Endothelial cell of umbilical vein (primary cell): ENCODE results near the gene SLC44A3. TPM values are rescaled to one million over a fixed set of nuclear protein-coding genes. Genes with fewer than 3 reads are reported as not detected.

Experiments
- BruUV-seq: library from RNA; stranded (reverse); fragments of 400-500 nt; replicated peaks from 2 replicates; lab custom pipeline; 2021; lab: Mats Ljungman, UMichigan
- CTCF ChIA-PET: fragments of 300-600, 350-600 bp; sonication (Branson Sonifier 250); formaldehyde crosslinking; loops from one replicate; lab custom pipeline; 2021; ENCODE audit warnings: antibody characterized with exemption, inconsistent platforms; lab: Charles Lee
- POLR2A ChIA-PET: fragments of 300-600, 350-600 bp; sonication (Branson Sonifier 250); formaldehyde crosslinking; loops from one replicate; lab custom pipeline; 2021; ENCODE audit warnings: antibody characterized with exemption, inconsistent platforms; lab: Charles Lee
- DNase-seq: peaks from one replicate; pipeline ENCODE4 v3.0.0-alpha.2; 2011; ENCODE audit warnings: low read depth, low spot score
- FAIRE-seq: peaks from 2 replicates; lab custom pipeline; 2011; peaks lifted over from hg19 to GRCh38; lab: Jason Lieb, UNC
- H2AFZ ChIP-seq: 2 replicates; pipeline ENCODE4 v1.6.0; 2012; ENCODE audit warnings: low read depth, low read length, control low read depth, inconsistent platforms
- H3K27ac ChIP-seq: 2 replicates; pipeline ENCODE4 v1.5.1; 2011; ENCODE audit warnings: low read depth, mild to moderate bottlenecking, control low read depth, low read length, moderate library complexity; ENCODE audit not compliant: insufficient read depth
- H3K27me3 ChIP-seq, 2 experiments: 2 replicates each; pipeline versions ENCODE4 v1.6.0 to v1.6.1; 2011; ENCODE audit warnings: low read length in 2 of 2, mixed read lengths in 1 of 2; ENCODE audit not compliant: control insufficient read depth in 2 of 2, insufficient read depth in 2 of 2
- H3K36me3 ChIP-seq, 2 experiments: 2 replicates in 1 of 2; 3 replicates in 1 of 2; pipeline ENCODE4 v1.5.1; 2011; ENCODE audit warnings: low read length in 2 of 2, mild to moderate bottlenecking in 1 of 2, moderate library complexity in 1 of 2; ENCODE audit not compliant: control insufficient read depth in 2 of 2, insufficient read depth in 2 of 2; ENCODE audit errors: extremely low read depth in 1 of 2
- H3K4me1 ChIP-seq: 3 replicates; pipeline ENCODE4 v1.5.1; 2011; ENCODE audit warnings: mild to moderate bottlenecking, low read length; ENCODE audit not compliant: control insufficient read depth, insufficient read depth; ENCODE audit errors: extremely low read depth
- H3K4me2 ChIP-seq: 2 replicates; pipeline ENCODE4 v1.6.1; 2011; ENCODE audit warnings: low read length, control low read depth, mixed read lengths; ENCODE audit not compliant: insufficient read depth
- H3K4me3 ChIP-seq, 3 experiments: fragments of 200-600 bp in 1 of 3; sonication (generic), shearing (Covaris generic) in 1 of 3; replicated peaks in 1 of 3; 2 replicates each; pipeline ENCODE4 v1.5.1; 2011 to 2016; ENCODE audit warnings: control low read depth in 3 of 3, low read length in 3 of 3, mild to moderate bottlenecking in 2 of 3, inconsistent platforms in 1 of 3, low read depth in 1 of 3, moderate library complexity in 1 of 3; ENCODE audit not compliant: insufficient read depth in 1 of 3
- H3K79me2 ChIP-seq: 2 replicates; pipeline ENCODE4 v1.6.0; 2012; ENCODE audit warnings: low read length, inconsistent platforms; ENCODE audit not compliant: control insufficient read depth, insufficient read depth
- H3K9ac ChIP-seq: replicated peaks from 2 replicates; pipeline ENCODE3; 2011; ENCODE audit warnings: low read length, control low read depth; ENCODE audit not compliant: insufficient read depth; ENCODE audit errors: extremely low read depth
- H3K9me1 ChIP-seq: replicated peaks from 3 replicates; pipeline ENCODE4 v1.6.0; 2011; ENCODE audit warnings: mild to moderate bottlenecking, low read length; ENCODE audit not compliant: control insufficient read depth, insufficient read depth; ENCODE audit errors: extremely low read depth
- H3K9me3 ChIP-seq: replicated peaks from 2 replicates; pipeline ENCODE4 v1.5.1; 2012; ENCODE audit warnings: low read length, inconsistent platforms; ENCODE audit not compliant: control insufficient read depth, insufficient read depth
- H4K20me1 ChIP-seq: replicated peaks from 2 replicates; pipeline ENCODE3; 2011; ENCODE audit warnings: mild to moderate bottlenecking, low read length; ENCODE audit not compliant: control insufficient read depth, insufficient read depth; ENCODE audit errors: extremely low read depth
- EZH2 ChIP-seq: IDR thresholded peaks from 2 replicates; pipeline ENCODE4 v1.6.1; 2012; ENCODE audit warnings: borderline replicate concordance, low read depth, mild to moderate bottlenecking, moderate library complexity, low read length, inconsistent platforms; ENCODE audit not compliant: severe bottlenecking
- FOS ChIP-seq: IDR thresholded peaks from 2 replicates; pipeline ENCODE4 v1.6.1; 2011; ENCODE audit warnings: mild to moderate bottlenecking, low read length, moderate library complexity, borderline replicate concordance; ENCODE audit not compliant: insufficient read depth
- JUN ChIP-seq: IDR thresholded peaks from 2 replicates; pipeline ENCODE4 v1.6.1; 2011; ENCODE audit warnings: borderline replicate concordance, low read depth; ENCODE audit not compliant: insufficient read length, insufficient read depth
- MYC ChIP-seq: IDR thresholded peaks from one replicate; pipeline ENCODE4 v1.6.1; 2011; ENCODE audit warnings: mild to moderate bottlenecking, low read depth, low read length
- POLR2A ChIP-seq: IDR thresholded peaks from 2 replicates; pipeline ENCODE4 v1.6.1; 2012; ENCODE audit warnings: low read depth, mild to moderate bottlenecking, control low read depth, low read length
- POLR2AphosphoS5 ChIP-seq: IDR thresholded peaks from 2 replicates; pipeline ENCODE4 v1.6.1; 2012; ENCODE audit warnings: low read depth, mild to moderate bottlenecking, control low read depth, low read length, moderate library complexity; ENCODE audit not compliant: insufficient read depth
- dilution Hi-C: fragments of 300-500 bp; cut with MboI; formaldehyde crosslinking; loops from one replicate; pipeline ENCODE4 v1.15.0; 2019; ENCODE audit warnings: low sequenced_read_pairs; ENCODE audit not compliant: extremely low pct_ligation_motif_present
- intact Hi-C: fragments of 100-400 bp; cut with micrococcal nuclease; formaldehyde crosslinking; loops from one replicate; pipeline ENCODE4 v1.10.0; 2022
- polyA plus RNA-seq, 4 experiments: library from polyadenylated mRNA; depleted of rRNA in 3 of 4; stranded (reverse) in 3 of 4; unstranded in 1 of 4; fragments of >200 nt; gene quantifications; 2 replicates each; pipeline versions ENCODE4 v1.2.1 to v1.2.3, GENCODE V29; 2011 to 2012; ENCODE audit warnings: missing spikeins in 1 of 4
- total RNA-seq: library from RNA; stranded (reverse); gene quantifications from 2 replicates; pipeline ENCODE4 v1.2.3, GENCODE V29; 2021
- TF ChIP-seq, protein P1 (sequence below), 2 donors: IDR thresholded peaks; 1 replicate in 1 of 2; 2 replicates in 1 of 2; pipeline ENCODE4 v1.5.1; 2011; ENCODE audit warnings: low read length in 2 of 2, mild to moderate bottlenecking in 2 of 2, moderate library complexity in 2 of 2, control low read depth in 1 of 2, inconsistent platforms in 1 of 2, low read depth in 1 of 2; ENCODE audit not compliant: insufficient read depth in 1 of 2; ENCODE audit errors: extremely low read depth in 1 of 2
- TF ChIP-seq, protein P2 (sequence below): IDR thresholded peaks from 2 replicates; pipeline ENCODE4 v1.6.1; 2011; ENCODE audit not compliant: insufficient read depth, insufficient read length

SLC44A3 gene
- total and polyA plus RNA-seq, 2 donors (not counting 3 experiments of a cell fraction or from before 2014, with no cell fraction given), result 0.29 to 0.42 TPM

DNA sequence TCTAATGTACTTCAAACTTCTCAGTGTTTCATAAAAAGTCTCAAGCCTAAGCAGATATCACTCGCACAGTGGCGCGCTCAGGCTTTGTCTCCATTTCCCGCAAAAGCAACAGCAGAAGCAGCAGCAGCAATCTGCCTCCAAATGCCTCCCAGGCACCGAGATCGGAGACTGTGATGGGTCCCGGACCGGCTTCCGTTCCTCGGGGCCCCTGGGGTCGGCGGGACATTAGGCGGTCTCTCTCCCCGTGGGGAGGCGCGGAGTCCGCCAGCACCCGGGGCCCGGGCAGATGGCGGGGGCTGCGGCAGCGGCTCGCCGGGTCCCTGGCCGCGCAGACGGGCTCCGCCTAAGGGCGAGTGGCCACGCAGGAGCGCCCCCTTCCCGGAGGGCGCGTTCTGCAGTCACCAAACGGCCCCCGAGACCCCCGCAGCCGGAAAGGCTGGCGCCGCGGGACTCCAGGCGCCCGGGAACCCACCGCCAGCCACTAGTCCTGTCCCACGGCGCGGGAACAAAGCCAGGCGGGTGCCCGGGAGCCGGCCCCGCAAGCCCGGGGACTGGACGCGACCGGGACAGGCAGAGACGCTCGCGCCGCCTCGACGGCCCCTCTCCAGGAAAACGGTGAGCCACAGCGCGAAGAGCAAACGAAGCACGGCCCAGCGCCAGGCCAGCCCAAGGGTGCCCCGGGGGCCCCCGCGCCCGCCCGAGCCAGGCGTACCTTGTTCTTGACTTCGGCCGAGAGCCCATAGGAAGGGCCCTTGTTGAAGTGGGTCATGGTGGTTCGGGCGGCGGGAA is 106.2 kb downstream of the SLC44A3 start:
- H3K27ac ChIP-seq, result peak overlapping the region; percentile 100
- H3K36me3 ChIP-seq, result no peaks in the 10 kb centered on the region
- H3K4me2 ChIP-seq, result peak overlapping the region; percentile 98
- TSS peak; percentile 64 for BruUV-seq
- H3K27me3 ChIP-seq, result no peaks in the 10 kb centered on the region
- peak overlapping the region; percentile 100 for H3K9ac ChIP-seq
- ChIA-PET CTCF (interaction anchor here (0.7 to 7.8 kb wide), 7 partner anchors 11 to 117 kb away, joined by 3 to 57 read pairs (median 25); no protein-coding TSS in a partner anchor), POLR2A (interaction anchor here (1.0 kb wide), 3 partner anchors 72 to 115 kb away, joined by 3 to 6 read pairs (median 3); no protein-coding TSS in a partner anchor)
- H3K4me3 ChIP-seq, result peak overlapping the region; percentile 75 to 99 (median 90)
- H2AFZ ChIP-seq, result peak overlapping the region; percentile 55
- peaks cover 53% of the 10 kb centered on the region for H3K4me1 ChIP-seq
- H4K20me1 ChIP-seq, result peaks cover 11% of the 10 kb centered on the region
- intact Hi-C loops, result loop anchor here (1.0 to 5.0 kb wide), 3 partner anchors 45 to 119 kb away; no protein-coding TSS in a partner anchor
- TF ChIP-seq JUN (no peak), FOS (no peak), POLR2A (peak; percentile 18), POLR2AphosphoS5 (peak; percentile 10), EZH2 (no peak), MYC (no peak)
- TF ChIP-seq, protein P1, sequence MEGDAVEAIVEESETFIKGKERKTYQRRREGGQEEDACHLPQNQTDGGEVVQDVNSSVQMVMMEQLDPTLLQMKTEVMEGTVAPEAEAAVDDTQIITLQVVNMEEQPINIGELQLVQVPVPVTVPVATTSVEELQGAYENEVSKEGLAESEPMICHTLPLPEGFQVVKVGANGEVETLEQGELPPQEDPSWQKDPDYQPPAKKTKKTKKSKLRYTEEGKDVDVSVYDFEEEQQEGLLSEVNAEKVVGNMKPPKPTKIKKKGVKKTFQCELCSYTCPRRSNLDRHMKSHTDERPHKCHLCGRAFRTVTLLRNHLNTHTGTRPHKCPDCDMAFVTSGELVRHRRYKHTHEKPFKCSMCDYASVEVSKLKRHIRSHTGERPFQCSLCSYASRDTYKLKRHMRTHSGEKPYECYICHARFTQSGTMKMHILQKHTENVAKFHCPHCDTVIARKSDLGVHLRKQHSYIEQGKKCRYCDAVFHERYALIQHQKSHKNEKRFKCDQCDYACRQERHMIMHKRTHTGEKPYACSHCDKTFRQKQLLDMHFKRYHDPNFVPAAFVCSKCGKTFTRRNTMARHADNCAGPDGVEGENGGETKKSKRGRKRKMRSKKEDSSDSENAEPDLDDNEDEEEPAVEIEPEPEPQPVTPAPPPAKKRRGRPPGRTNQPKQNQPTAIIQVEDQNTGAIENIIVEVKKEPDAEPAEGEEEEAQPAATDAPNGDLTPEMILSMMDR (IDR thresholded peaks at IDR 0.05; ENCODE audit: extremely low read depth in 1 of 2, insufficient read depth in 1 of 2, low read depth in 1 of 2, low read length in 2 of 2), result peak; percentile 36 to 68
- TF ChIP-seq, protein P2, sequence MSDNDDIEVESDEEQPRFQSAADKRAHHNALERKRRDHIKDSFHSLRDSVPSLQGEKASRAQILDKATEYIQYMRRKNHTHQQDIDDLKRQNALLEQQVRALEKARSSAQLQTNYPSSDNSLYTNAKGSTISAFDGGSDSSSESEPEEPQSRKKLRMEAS, result no peak
- dilution Hi-C loops, result no loop called here
- no peak for FAIRE-seq
- peaks cover 51% of the 10 kb centered on the region for H3K79me2 ChIP-seq
- H3K9me3 ChIP-seq, result no peaks in the 10 kb centered on the region
- peak; percentile 73 for DNase-seq
- H3K9me1 ChIP-seq, result no peaks in the 10 kb centered on the region
